GM13976 (cell line): ENCODE results near the gene SNRPF.

ENCODE experiments used
- DNase-seq: peaks from one replicate; pipeline ENCODE4 v3.0.0; 2012; ENCODE audit warnings: low spot score
- CTCF ChIP-seq: IDR thresholded peaks from 2 replicates; pipeline ENCODE4 v1.5.1; 2012; ENCODE audit warnings: borderline replicate concordance, mild to moderate bottlenecking; ENCODE audit not compliant: insufficient read depth; ENCODE audit errors: extremely low read depth, missing control alignments, control extremely low read depth
- in situ Hi-C: fragments of 300-500 bp; cut with MboI; formaldehyde crosslinking; loops from one replicate; pipeline ENCODE4 v1.12.0; 2022; ENCODE audit warnings: low sequenced_read_pairs, mixed read lengths, inconsistent platforms; ENCODE audit not compliant: unreplicated experiment

Gene SNRPF

GRCh38 chr12:95881331-95881955, 22.7 kb downstream of the SNRPF start:
- DNase-seq: no peak
- in situ Hi-C loops: no loop called here
- no peak for TF ChIP-seq CTCF

- no peak for DNase-seq
- no peak for TF ChIP-seq CTCF
- in situ Hi-C loops: no loop called here
These were observed 23.3 kb downstream of the SNRPF start for GRCh38 chr12:95882080-95882479.

GRCh38 chr12:95882873-95883272, 24.1 kb downstream of the SNRPF start:
- DNase-seq: no peak
- in situ Hi-C loops: no loop called here
- TF ChIP-seq CTCF: no peak

GRCh38 chr12:95884998-95885397, 26.2 kb downstream of the SNRPF start:
- TF ChIP-seq CTCF: no peak
- in situ Hi-C loops: no loop called here
- no peak for DNase-seq

GRCh38 chr12:95887311-95887710, 28.6 kb downstream of the SNRPF start:
- in situ Hi-C loops: no loop called here
- DNase-seq: no peak
- no peak for TF ChIP-seq CTCF

- TF ChIP-seq CTCF: no peak
- in situ Hi-C loops: no loop called here
- no peak for DNase-seq
These were observed 32.2 kb downstream of the SNRPF start for GRCh38 chr12:95890958-95891357.
